GM12874 (cell line): Measurements from ENCODE around the gene OR4N2.

Source experiments
- TF ChIP-seq, protein P1 (sequence below): IDR thresholded peaks from 2 replicates; pipeline ENCODE4 v1.5.1; 2011; ENCODE audit warnings: low read depth, mild to moderate bottlenecking, control low read depth, low read length, moderate library complexity; ENCODE audit not compliant: insufficient read depth

Gene OR4N2

DNA sequence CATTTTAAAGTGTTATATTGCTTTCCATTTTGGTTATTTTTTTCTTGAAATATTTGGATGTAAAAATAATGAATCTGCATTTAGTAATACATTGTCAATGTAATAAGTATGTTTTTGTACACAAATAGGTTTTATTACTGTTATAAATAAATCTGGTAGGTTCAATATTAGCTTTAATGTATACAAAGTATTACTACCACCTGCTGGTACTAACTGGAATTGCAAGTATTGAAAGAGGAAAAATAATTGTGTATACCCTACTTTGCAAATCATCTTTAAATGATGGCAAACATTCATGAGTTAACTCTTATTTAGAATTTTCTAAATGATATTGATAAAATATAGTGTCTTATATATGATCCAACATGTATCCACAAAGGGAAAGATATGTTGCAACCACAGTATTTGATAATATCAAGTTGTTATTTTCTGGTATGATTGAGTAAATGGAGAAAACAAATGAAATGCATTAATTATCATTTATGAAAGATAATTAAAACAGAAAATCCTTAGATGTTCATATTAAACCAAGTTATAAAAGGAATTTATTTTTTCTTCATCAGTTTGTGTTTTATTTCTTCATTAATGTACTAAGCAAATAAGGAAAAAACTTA, 74.6 kb downstream of the OR4N2 start:
- TF ChIP-seq, protein P1, sequence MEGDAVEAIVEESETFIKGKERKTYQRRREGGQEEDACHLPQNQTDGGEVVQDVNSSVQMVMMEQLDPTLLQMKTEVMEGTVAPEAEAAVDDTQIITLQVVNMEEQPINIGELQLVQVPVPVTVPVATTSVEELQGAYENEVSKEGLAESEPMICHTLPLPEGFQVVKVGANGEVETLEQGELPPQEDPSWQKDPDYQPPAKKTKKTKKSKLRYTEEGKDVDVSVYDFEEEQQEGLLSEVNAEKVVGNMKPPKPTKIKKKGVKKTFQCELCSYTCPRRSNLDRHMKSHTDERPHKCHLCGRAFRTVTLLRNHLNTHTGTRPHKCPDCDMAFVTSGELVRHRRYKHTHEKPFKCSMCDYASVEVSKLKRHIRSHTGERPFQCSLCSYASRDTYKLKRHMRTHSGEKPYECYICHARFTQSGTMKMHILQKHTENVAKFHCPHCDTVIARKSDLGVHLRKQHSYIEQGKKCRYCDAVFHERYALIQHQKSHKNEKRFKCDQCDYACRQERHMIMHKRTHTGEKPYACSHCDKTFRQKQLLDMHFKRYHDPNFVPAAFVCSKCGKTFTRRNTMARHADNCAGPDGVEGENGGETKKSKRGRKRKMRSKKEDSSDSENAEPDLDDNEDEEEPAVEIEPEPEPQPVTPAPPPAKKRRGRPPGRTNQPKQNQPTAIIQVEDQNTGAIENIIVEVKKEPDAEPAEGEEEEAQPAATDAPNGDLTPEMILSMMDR: peak; percentile 19; the same call in 1 of the 2 replicates
